GM12874 (cell line): ENCODE data around the gene CAMTA1.

Experiments used
- TF ChIP-seq, protein P1 (sequence below): IDR thresholded peaks from 2 replicates; pipeline ENCODE4 v1.5.1; 2011; ENCODE audit warnings: low read depth, mild to moderate bottlenecking, control low read depth, low read length, moderate library complexity; ENCODE audit not compliant: insufficient read depth

Gene CAMTA1

DNA sequence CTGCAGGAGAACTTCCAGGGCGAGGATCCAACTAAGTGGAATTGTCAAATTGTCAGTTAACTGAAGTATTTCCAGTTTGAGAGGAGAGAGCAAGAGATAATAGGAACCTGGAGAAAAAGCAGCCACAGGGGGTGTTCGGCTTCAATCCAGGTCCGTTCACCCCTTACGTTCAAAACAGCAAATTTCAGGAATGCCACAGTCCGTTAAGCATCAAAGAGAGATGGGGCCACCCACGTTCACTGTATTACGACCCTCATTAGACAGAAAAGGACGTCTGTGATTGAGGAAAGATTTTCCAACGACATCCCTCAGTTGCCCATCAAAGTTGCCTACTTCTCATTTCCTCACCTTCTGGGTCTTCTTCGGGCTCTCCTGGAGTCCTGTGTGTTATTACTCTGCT is 563.3 kb downstream of the CAMTA1 start:
- TF ChIP-seq, protein P1, sequence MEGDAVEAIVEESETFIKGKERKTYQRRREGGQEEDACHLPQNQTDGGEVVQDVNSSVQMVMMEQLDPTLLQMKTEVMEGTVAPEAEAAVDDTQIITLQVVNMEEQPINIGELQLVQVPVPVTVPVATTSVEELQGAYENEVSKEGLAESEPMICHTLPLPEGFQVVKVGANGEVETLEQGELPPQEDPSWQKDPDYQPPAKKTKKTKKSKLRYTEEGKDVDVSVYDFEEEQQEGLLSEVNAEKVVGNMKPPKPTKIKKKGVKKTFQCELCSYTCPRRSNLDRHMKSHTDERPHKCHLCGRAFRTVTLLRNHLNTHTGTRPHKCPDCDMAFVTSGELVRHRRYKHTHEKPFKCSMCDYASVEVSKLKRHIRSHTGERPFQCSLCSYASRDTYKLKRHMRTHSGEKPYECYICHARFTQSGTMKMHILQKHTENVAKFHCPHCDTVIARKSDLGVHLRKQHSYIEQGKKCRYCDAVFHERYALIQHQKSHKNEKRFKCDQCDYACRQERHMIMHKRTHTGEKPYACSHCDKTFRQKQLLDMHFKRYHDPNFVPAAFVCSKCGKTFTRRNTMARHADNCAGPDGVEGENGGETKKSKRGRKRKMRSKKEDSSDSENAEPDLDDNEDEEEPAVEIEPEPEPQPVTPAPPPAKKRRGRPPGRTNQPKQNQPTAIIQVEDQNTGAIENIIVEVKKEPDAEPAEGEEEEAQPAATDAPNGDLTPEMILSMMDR: no peak

DNA sequence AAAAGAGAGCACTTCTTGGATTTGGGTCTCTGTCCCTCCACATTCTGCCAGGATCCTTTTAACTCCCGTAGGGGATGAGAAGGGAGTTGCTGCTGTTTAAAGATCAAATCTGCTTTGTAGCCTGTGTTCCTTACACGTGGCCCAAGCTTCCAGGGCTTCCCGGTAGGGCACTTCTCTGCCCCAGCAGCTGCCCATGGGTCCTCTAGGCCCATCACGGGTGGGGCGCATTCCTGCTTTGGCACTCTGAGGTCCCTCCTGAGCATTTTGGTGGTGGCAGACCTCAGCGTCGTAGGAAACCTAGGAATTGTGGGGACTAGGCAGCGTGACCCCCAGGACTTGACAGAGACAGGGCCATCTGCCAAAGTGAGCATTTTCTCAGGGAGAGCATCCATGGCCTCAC is 565.5 kb downstream of the CAMTA1 start:
- TF ChIP-seq, protein P1: no peak

DNA sequence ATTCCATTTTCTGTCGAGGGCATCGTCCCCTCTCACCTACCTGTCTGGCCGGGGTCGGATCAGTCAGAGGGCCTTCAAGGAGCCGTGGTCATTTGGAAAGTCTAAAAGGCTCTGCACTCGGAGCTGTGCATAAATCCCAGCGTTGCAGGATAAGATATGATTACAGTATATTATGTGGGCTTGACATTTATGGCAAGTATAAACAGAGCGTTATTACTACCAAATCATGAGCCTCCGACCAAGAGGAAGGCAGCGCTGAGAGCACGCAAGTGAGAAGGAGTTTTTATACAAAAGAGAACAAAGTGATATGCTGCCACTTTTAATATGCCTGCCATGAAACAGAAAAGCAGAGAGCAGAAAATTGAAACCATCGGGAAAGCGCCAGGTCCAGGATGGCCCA is 566.4 kb downstream of the CAMTA1 start:
- TF ChIP-seq, protein P1: no peak

DNA sequence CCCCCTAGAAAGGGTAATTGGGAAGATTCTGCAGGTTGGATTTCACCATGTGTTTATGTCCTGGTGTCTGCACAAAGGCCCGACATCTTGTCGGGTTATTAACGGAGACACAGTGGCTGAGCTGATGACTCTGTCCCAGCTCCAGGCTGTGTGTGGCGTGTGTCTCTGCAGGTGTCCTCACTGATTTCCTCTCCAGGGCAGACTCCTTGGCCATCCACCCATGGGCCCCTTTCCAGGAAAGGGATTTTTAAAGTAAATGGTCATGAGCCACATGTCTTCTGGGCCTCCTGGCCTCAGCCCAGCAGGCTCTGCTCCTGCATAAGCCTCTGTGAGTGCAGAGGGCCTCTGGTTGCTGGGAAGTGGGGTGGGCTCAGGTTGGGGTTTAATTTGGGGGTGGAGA is 567.1 kb downstream of the CAMTA1 start:
- TF ChIP-seq, protein P1: no peak

DNA sequence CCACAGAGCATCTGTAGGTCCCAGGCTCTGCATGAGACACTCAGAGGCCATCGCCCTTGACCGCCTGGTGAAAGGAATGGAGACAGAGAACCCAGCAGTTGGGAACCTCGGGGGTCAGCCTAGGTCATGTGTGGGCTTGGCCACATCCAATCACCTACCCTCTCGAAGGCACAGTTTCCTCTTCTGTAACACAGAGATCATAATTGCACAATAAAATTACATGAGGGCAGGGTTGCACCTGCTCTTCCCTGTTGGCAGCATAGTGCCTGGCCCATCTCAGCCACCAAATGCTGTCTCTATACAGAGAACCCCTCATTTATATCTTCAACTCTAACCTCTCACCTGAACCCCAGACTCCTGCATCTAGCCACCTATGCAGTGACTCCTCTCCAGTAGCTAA is 567.7 kb downstream of the CAMTA1 start:
- TF ChIP-seq, protein P1: no peak

DNA sequence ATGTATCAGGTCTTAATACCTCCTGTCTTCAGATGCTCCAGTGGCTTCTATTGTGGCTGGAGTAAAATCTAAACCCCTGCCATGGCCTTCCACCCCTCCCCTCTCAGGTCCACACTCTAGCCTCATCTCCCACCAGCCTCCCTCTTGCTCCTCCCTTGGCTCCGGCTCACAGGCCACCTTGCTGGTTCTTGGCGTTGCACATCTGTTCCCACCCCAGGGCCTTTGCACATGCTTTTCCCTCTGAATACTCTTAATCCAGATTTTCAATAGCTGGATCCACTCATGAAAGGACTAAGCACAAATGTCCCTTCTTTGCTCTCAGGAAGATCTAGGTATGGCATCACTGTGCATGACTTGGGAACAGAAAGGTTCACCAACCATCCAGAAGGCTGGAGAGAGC is 570.4 kb downstream of the CAMTA1 start:
- TF ChIP-seq, protein P1: no peak

DNA sequence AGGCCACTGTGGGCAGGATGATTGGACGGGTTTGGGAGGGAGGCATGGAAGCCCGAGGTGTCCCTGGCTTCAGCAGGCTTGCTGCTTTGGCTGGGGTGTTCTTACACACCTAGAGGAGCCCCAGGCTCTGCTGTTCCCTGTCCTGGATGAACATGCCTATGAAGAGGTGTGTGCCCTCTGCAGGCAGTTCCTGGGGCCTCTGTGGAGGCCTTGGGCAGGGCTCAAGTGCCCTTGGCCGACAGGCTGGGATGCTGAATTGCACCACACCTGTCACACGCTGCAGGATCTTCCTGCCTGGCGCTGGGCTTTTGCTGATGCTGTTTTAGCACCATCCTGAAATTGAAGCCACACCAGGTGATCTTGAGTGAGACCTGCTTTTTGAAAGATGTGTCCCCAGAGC is 570.8 kb downstream of the CAMTA1 start:
- TF ChIP-seq, protein P1: no peak

DNA sequence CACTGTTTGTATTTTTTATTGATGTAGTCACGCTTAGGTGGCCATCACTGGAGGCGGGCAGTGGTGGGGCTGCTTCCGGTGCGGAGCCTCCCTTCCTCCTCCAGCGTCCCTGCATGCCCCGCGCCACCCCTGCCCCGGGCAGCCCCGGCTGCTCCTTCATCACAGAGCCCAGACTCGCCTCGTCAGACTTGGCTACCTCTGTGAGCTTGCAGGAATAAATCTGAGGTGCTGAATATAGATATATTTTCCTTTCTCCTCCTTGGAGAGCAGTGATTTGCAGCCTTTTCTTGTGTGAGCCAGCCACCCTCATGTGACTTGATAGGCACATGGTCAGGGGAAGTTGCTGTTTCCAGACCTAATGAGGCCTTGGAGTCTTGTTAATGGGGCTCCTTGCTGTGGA is 573.2 kb downstream of the CAMTA1 start:
- TF ChIP-seq, protein P1: no peak
